Neural cell (in vitro differentiated cells): ENCODE measurements around the gene PIP4K2C. TPM values are rescaled to one million over a fixed set of nuclear protein-coding genes. Genes with fewer than 3 reads are reported as not detected.

Experiments
- H2AFZ ChIP-seq: fragments of 200-600, 300-800 bp; sonication (generic), shearing (Covaris generic); 2 replicates; pipeline ENCODE4 v1.6.0; 2014; ENCODE audit warnings: low read depth, mild to moderate bottlenecking, antibody characterized with exemption, low read length, moderate library complexity
- H3F3A ChIP-seq: fragments of 200-600 bp; shearing (Covaris generic); 2 replicates; pipeline ENCODE4 v1.6.1; 2016; ENCODE audit warnings: mild to moderate bottlenecking, moderate library complexity, mixed read lengths, antibody characterized with exemption, low read length; ENCODE audit not compliant: insufficient read depth, poor library complexity, severe bottlenecking
- H3K27ac ChIP-seq: fragments of 200-600, 300-800 bp; sonication (generic), shearing (Covaris generic); 2 replicates; pipeline ENCODE4 v1.5.1; 2014; ENCODE audit warnings: mild to moderate bottlenecking, low read length, moderate library complexity
- H3K27me3 ChIP-seq: fragments of 300-800, 200-600 bp; sonication (generic), shearing (Covaris generic); 2 replicates; pipeline ENCODE4 v1.6.0; 2014; ENCODE audit warnings: mild to moderate bottlenecking, low read depth, low read length, moderate library complexity; ENCODE audit not compliant: insufficient read depth
- H3K36me3 ChIP-seq: fragments of 300-800, 200-600 bp; sonication (generic), shearing (Covaris generic); 2 replicates; pipeline ENCODE4 v1.5.1; 2014; ENCODE audit warnings: mild to moderate bottlenecking, antibody characterized with exemption, low read length, moderate library complexity; ENCODE audit not compliant: insufficient read depth
- H3K4me2 ChIP-seq: fragments of 300-800, 200-600 bp; sonication (generic), shearing (Covaris generic); 2 replicates; pipeline ENCODE4 v1.6.0; 2014; ENCODE audit warnings: mild to moderate bottlenecking, low read length
- H3K4me3 ChIP-seq: fragments of 300-800, 200-600 bp; sonication (generic), shearing (Covaris generic); 2 replicates; pipeline ENCODE4 v1.5.1; 2014; ENCODE audit warnings: mild to moderate bottlenecking, low read length, moderate library complexity
- H3K79me2 ChIP-seq: fragments of 200-600 bp; shearing (Covaris generic); replicated peaks from 2 replicates; pipeline ENCODE4 v1.6.0; 2014; ENCODE audit warnings: mild to moderate bottlenecking, low read length, moderate library complexity; ENCODE audit not compliant: insufficient read depth
- H3K9ac ChIP-seq: fragments of 300-800, 200-600 bp; sonication (generic), shearing (Covaris generic); 2 replicates; pipeline ENCODE4 v1.6.1; 2016; ENCODE audit warnings: mild to moderate bottlenecking, low read length, mixed read lengths
- H3K9me2 ChIP-seq: fragments of 200-600 bp; shearing (Covaris generic); 2 replicates; pipeline ENCODE4 v1.6.1; 2016; ENCODE audit warnings: mild to moderate bottlenecking, low read length, mixed read lengths; ENCODE audit not compliant: insufficient read depth
- H3K9me3 ChIP-seq: fragments of 200-600, 300-800 bp; sonication (generic), shearing (Covaris generic); 2 replicates; pipeline ENCODE4 v1.6.1; 2016; ENCODE audit warnings: mild to moderate bottlenecking, mixed run types, low read length, moderate library complexity, mixed read lengths
- H4K20me1 ChIP-seq: fragments of 200-600 bp; shearing (Covaris generic); 2 replicates; pipeline ENCODE4 v1.6.1; 2016; ENCODE audit warnings: mild to moderate bottlenecking, mixed run types; ENCODE audit not compliant: insufficient read depth
- EP300 ChIP-seq: fragments of 450-650 bp; conservative IDR thresholded peaks from 2 replicates; pipeline ENCODE4 v1.6.1; 2014; ENCODE audit warnings: antibody characterized with exemption, mild to moderate bottlenecking, moderate library complexity; ENCODE audit not compliant: poor library complexity, severe bottlenecking
- EZH2 ChIP-seq: fragments of 200-600, 300-800 bp; shearing (Covaris generic), sonication (generic); IDR thresholded peaks from 2 replicates; pipeline ENCODE4 v1.6.1; 2014; ENCODE audit warnings: antibody characterized with exemption, low read length, borderline replicate concordance, mild to moderate bottlenecking; ENCODE audit not compliant: insufficient read depth, poor library complexity, severe bottlenecking
- MXI1 ChIP-seq: fragments of 450-650 bp; conservative IDR thresholded peaks from 2 replicates; pipeline ENCODE4 v1.6.1; 2014; ENCODE audit warnings: antibody characterized with exemption, mild to moderate bottlenecking; ENCODE audit not compliant: poor library complexity, severe bottlenecking
- POLR2AphosphoS5 ChIP-seq: IDR thresholded peaks from 2 replicates; pipeline ENCODE4 v1.6.1; 2012
- RAD21 ChIP-seq: fragments of 450-650 bp; conservative IDR thresholded peaks from 2 replicates; pipeline ENCODE4 v1.6.1; 2014; ENCODE audit warnings: antibody characterized with exemption, mild to moderate bottlenecking, moderate library complexity
- SMC3 ChIP-seq: fragments of 450-650 bp; conservative IDR thresholded peaks from 2 replicates; pipeline ENCODE4 v1.6.1; 2014; ENCODE audit warnings: antibody characterized with exemption, mild to moderate bottlenecking, moderate library complexity; ENCODE audit not compliant: poor library complexity
- TAF1 ChIP-seq: IDR thresholded peaks from 2 replicates; pipeline ENCODE4 v1.6.1; 2012; ENCODE audit warnings: low read depth
- polyA plus RNA-seq: library from polyadenylated mRNA; depleted of rRNA; stranded (reverse); fragments of >200 nt; gene quantifications from 2 replicates; pipeline ENCODE4 v1.2.3, GENCODE V29; 2014
- TF ChIP-seq, protein P1 (sequence below): fragments of 450-650 bp; IDR thresholded peaks from 2 replicates; pipeline ENCODE4 v1.5.1; 2014; ENCODE audit warnings: antibody characterized with exemption, mild to moderate bottlenecking, moderate library complexity; ENCODE audit not compliant: poor library complexity, severe bottlenecking
- TF ChIP-seq, protein P2 (sequence below): IDR thresholded peaks from 2 replicates; pipeline ENCODE4 v1.6.1; 2012; ENCODE audit warnings: borderline replicate concordance

PIP4K2C gene
- polyA plus RNA-seq, 1 donor from 2014 or later: 22.1 TPM

DNA sequence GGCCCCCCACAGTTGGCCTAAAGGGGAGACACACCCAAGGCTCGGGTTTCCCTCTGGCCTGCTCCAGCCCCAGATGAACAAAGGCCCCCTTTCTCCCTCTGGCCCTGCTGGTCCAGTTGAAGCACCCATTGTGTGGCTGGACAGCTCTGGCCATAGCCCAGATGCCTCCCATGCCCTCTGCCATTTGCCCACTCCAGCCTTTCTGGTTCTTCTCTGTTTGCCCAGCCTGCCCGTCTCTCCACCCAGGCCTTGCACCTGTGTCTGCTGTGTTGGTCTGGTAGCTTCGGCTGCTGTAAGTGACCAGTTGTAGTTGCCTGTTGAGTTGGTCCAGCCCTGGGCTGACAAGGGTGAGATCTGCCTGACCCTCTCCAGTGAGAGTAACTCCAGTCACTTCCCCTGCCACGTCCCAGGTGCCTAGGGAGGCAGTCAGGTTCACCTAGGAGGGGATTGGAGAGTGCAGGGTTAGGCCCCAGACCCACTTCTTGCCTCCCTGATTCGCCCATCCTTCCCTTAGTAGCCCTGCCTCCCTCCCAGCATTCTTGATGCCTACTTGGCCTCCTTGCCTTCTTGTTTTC, 39.0 kb downstream of the PIP4K2C start:
- no peak overlapping the region for H3K4me2 ChIP-seq
- no peaks in the 10 kb centered on the region for H3K9me2 ChIP-seq
- H3K27ac ChIP-seq: no peak overlapping the region
- no peaks in the 10 kb centered on the region for H4K20me1 ChIP-seq
- H2AFZ ChIP-seq: no peak overlapping the region
- peak overlapping the region; percentile 97 for H3K4me3 ChIP-seq
- H3K36me3 ChIP-seq: peaks cover 14% of the 10 kb centered on the region
- TF ChIP-seq POLR2AphosphoS5: no peak
- TF ChIP-seq TAF1: no peak
- TF ChIP-seq, protein P1, sequence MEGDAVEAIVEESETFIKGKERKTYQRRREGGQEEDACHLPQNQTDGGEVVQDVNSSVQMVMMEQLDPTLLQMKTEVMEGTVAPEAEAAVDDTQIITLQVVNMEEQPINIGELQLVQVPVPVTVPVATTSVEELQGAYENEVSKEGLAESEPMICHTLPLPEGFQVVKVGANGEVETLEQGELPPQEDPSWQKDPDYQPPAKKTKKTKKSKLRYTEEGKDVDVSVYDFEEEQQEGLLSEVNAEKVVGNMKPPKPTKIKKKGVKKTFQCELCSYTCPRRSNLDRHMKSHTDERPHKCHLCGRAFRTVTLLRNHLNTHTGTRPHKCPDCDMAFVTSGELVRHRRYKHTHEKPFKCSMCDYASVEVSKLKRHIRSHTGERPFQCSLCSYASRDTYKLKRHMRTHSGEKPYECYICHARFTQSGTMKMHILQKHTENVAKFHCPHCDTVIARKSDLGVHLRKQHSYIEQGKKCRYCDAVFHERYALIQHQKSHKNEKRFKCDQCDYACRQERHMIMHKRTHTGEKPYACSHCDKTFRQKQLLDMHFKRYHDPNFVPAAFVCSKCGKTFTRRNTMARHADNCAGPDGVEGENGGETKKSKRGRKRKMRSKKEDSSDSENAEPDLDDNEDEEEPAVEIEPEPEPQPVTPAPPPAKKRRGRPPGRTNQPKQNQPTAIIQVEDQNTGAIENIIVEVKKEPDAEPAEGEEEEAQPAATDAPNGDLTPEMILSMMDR: no peak
- no peak for TF ChIP-seq EP300
- no peak for TF ChIP-seq EZH2
- TF ChIP-seq, protein P2, sequence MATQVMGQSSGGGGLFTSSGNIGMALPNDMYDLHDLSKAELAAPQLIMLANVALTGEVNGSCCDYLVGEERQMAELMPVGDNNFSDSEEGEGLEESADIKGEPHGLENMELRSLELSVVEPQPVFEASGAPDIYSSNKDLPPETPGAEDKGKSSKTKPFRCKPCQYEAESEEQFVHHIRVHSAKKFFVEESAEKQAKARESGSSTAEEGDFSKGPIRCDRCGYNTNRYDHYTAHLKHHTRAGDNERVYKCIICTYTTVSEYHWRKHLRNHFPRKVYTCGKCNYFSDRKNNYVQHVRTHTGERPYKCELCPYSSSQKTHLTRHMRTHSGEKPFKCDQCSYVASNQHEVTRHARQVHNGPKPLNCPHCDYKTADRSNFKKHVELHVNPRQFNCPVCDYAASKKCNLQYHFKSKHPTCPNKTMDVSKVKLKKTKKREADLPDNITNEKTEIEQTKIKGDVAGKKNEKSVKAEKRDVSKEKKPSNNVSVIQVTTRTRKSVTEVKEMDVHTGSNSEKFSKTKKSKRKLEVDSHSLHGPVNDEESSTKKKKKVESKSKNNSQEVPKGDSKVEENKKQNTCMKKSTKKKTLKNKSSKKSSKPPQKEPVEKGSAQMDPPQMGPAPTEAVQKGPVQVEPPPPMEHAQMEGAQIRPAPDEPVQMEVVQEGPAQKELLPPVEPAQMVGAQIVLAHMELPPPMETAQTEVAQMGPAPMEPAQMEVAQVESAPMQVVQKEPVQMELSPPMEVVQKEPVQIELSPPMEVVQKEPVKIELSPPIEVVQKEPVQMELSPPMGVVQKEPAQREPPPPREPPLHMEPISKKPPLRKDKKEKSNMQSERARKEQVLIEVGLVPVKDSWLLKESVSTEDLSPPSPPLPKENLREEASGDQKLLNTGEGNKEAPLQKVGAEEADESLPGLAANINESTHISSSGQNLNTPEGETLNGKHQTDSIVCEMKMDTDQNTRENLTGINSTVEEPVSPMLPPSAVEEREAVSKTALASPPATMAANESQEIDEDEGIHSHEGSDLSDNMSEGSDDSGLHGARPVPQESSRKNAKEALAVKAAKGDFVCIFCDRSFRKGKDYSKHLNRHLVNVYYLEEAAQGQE: no peak
- TF ChIP-seq SMC3: no peak
- TF ChIP-seq RAD21: no peak
- TF ChIP-seq MXI1: no peak
- peaks cover 47% of the 10 kb centered on the region for H3K27me3 ChIP-seq
- no peak overlapping the region for H3K9ac ChIP-seq
- peaks cover 3% of the 10 kb centered on the region for H3F3A ChIP-seq
- H3K9me3 ChIP-seq: no peaks in the 10 kb centered on the region
- peaks cover 7% of the 10 kb centered on the region for H3K79me2 ChIP-seq

DNA sequence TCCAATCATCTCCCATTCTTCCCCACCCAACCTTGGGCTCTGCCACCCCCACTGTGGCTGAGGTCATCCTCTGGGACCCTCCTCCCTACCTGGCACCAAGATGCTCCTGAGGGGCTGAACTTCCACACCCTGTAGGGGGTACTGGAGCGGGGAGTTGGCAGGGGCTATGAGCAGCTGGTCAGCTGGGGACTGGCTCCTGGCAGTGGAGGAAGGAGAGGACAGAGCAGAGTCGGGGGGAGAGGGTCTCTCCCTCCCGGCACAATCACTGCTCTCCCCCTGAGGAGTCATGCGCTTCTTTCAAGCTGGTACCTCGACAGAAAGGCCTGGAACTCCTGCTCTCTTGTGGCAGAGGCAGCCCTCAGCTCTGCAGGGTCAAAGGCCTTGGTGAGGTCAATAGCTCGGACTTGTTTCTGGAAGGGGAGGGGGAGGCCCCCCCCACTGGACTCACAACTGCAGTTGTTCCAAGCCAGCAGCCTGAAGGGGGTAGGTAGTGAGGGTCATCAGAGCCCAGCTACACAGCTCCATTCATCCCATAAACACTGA, 40.0 kb downstream of the PIP4K2C start:
- no peak overlapping the region for H2AFZ ChIP-seq
- H3K27me3 ChIP-seq: peaks cover 47% of the 10 kb centered on the region
- no peak for TF ChIP-seq TAF1
- TF ChIP-seq SMC3: no peak
- no peak for TF ChIP-seq POLR2AphosphoS5
- TF ChIP-seq RAD21: no peak
- no peak for TF ChIP-seq MXI1
- TF ChIP-seq, protein P1: no peak
- TF ChIP-seq EZH2: no peak
- peak overlapping the region; percentile 82 for H3K27ac ChIP-seq
- peak overlapping the region; percentile 97 for H3K4me3 ChIP-seq
- H3K79me2 ChIP-seq: peaks cover 7% of the 10 kb centered on the region
- peaks cover 3% of the 10 kb centered on the region for H3F3A ChIP-seq
- no peaks in the 10 kb centered on the region for H3K9me2 ChIP-seq
- peak overlapping the region; percentile 93 for H3K4me2 ChIP-seq
- peaks cover 14% of the 10 kb centered on the region for H3K36me3 ChIP-seq
- no peaks in the 10 kb centered on the region for H4K20me1 ChIP-seq
- peak overlapping the region; percentile 94 for H3K9ac ChIP-seq
- no peaks in the 10 kb centered on the region for H3K9me3 ChIP-seq
